ENCODE results near the gene CALML4.

CALML4 gene

GRCh38 chr15:68195336-68196112 is 9.6 kb downstream of the CALML4 start:
- H3K4me3 ChIP-seq (ENCODE audit: low read depth, low read length), result no peak overlapping the region
- TF ChIP-seq CTCF (IDR thresholded peaks at IDR 0.05; ENCODE audit: borderline replicate concordance, insufficient read depth, low read depth, low read length), result no peak

- no peak overlapping the region for H3K4me3 ChIP-seq (ENCODE audit: low read depth, low read length)
- TF ChIP-seq CTCF (IDR thresholded peaks at IDR 0.05; ENCODE audit: borderline replicate concordance, insufficient read depth, low read depth, low read length), result no peak
These were observed 12.2 kb downstream of the CALML4 start for GRCh38 chr15:68192804-68193486.

GRCh38 chr15:68192117-68192516 is 13.0 kb downstream of the CALML4 start:
- TF ChIP-seq CTCF (IDR thresholded peaks at IDR 0.05; ENCODE audit: borderline replicate concordance, insufficient read depth, low read depth, low read length), result no peak
- H3K4me3 ChIP-seq (ENCODE audit: low read depth, low read length), result no peak overlapping the region

- TF ChIP-seq CTCF (IDR thresholded peaks at IDR 0.05; ENCODE audit: borderline replicate concordance, insufficient read depth, low read depth, low read length), result no peak
- no peak overlapping the region for H3K4me3 ChIP-seq (ENCODE audit: low read depth, low read length)
These were observed 13.6 kb downstream of the CALML4 start for GRCh38 chr15:68191555-68191954.

GRCh38 chr15:68190048-68190447 is 15.1 kb downstream of the CALML4 start:
- no peak for TF ChIP-seq CTCF (IDR thresholded peaks at IDR 0.05; ENCODE audit: borderline replicate concordance, insufficient read depth, low read depth, low read length)
- no peak overlapping the region for H3K4me3 ChIP-seq (ENCODE audit: low read depth, low read length)

GRCh38 chr15:68188647-68189046 is 16.5 kb downstream of the CALML4 start:
- no peak overlapping the region for H3K4me3 ChIP-seq (ENCODE audit: low read depth, low read length)
- TF ChIP-seq CTCF (IDR thresholded peaks at IDR 0.05; ENCODE audit: borderline replicate concordance, insufficient read depth, low read depth, low read length), result no peak

GRCh38 chr15:68187559-68187958 is 17.6 kb downstream of the CALML4 start:
- no peak overlapping the region for H3K4me3 ChIP-seq (ENCODE audit: low read depth, low read length)
- no peak for TF ChIP-seq CTCF (IDR thresholded peaks at IDR 0.05; ENCODE audit: borderline replicate concordance, insufficient read depth, low read depth, low read length)
